ENCODE results near the gene CHAD.

GRCh38 chr17:50460831-50461526 lies 7.7 kb downstream of the CHAD start:
- TF ChIP-seq CTCF (tag by site-specific recombination; IDR thresholded peaks at IDR 0.05) (no peak), SP2 (tag by site-specific recombination; IDR thresholded peaks at IDR 0.05) (no peak), ZNF792 (tag by site-specific recombination; IDR thresholded peaks at IDR 0.05) (no peak), ZNF146 (tag by site-specific recombination; IDR thresholded peaks at IDR 0.05) (no peak), ZNF274 (IDR thresholded peaks at IDR 0.05; ENCODE audit: low read length) (no peak), ZNF274 (tag by site-specific recombination; IDR thresholded peaks at IDR 0.05; ENCODE audit: borderline replicate concordance) (no peak), ZNF324 (tag by site-specific recombination; IDR thresholded peaks at IDR 0.05) (no peak)
